Measurements from ENCODE around the gene QRSL1. TPM values are rescaled to one million over a fixed set of nuclear protein-coding genes. Genes with fewer than 3 reads are reported as not detected.

Gene QRSL1
- total and polyA plus RNA-seq, 10 of the 15 experiments (the other 5 are each of a cell fraction or from before 2014, with no cell fraction given) = 11.9 to 23.5 (median 15.5) TPM

- ChIA-PET RAD21 (ENCODE audit: unreplicated experiment) (interaction anchor here (0.9 to 2.0 kb wide), 2 partner anchors 52 to 365 kb away, joined by 3 to 7 read pairs; no protein-coding TSS in a partner anchor), POLR2A (interaction anchor here (0.7 to 1.2 kb wide), 3 partner anchors 11 to 319 kb away, joined by 3 to 4 read pairs (median 3); no protein-coding TSS in a partner anchor), CTCF (interaction anchor here (1.1 to 1.3 kb wide), 2 partner anchors 11 to 365 kb away, joined by 6 read pairs; no protein-coding TSS in a partner anchor), SMC1A (ENCODE audit: uncharacterized antibody, unreplicated experiment) (interaction anchor here (0.8 to 2.6 kb wide), 4 partner anchors 16 to 365 kb away, joined by 3 to 10 read pairs (median 4); no protein-coding TSS in a partner anchor)
- Histone ChIP-seq H3K9ac (ENCODE audit: control insufficient read depth, insufficient read depth, low read length) (no peak overlapping the region), H3K79me2 (ENCODE audit: control insufficient read depth, insufficient read depth, low read length) (no peaks in the 10 kb centered on the region), H3K27ac (ENCODE audit: control insufficient read depth, insufficient read depth) (no peak overlapping the region), H3K27me3 (replicated peaks in 1 of 2; ENCODE audit: control insufficient read depth in 2 of 2, insufficient read depth in 2 of 2, low read length in 1 of 2) (no peaks in the 10 kb centered on the region), H3K36me3 (ENCODE audit: control insufficient read depth in 2 of 2, insufficient read depth in 2 of 2, low read length in 1 of 2) (0 out of 4 replicates have a peak, but pooled peaks cover 0 to 6% of the 10 kb centered on the region in 2 experiments), H3K4me1 (ENCODE audit: control insufficient read depth, insufficient read depth, low read length) (peaks cover 4% of the 10 kb centered on the region; the same call in 1 of the 2 replicates), H3K4me3 (no peak overlapping the region), H4K20me1 (ENCODE audit: control insufficient read depth, insufficient read depth) (no peaks in the 10 kb centered on the region), H3K4me2 (ENCODE audit: control insufficient read depth, insufficient read depth) (no peak overlapping the region), H3K9me3 (replicated peaks; ENCODE audit: control insufficient read depth, insufficient read depth, low read length) (no peaks in the 10 kb centered on the region), H2AFZ (ENCODE audit: control insufficient read depth, low read depth, low read length) (no peak overlapping the region)
- FAIRE-seq = no peak
- in situ Hi-C loops (cut with MboI) (no loop called here), intact Hi-C loops (cut with micrococcal nuclease; ENCODE audit: unreplicated experiment) (no loop called here)
- ATAC-seq = no peak
- 59% methylated on average over 3 of the region's 3 CpGs for WGBS (ENCODE audit: insufficient coverage, insufficient replicate concordance, low lambda C conversion rate, missing lambda C conversion rate)
- DNase-seq (ENCODE audit: low read depth, low spot score) = no peak
- no TSS peak for BruUV-seq (replicated peaks)
- TF ChIP-seq ZNF24 (IDR thresholded peaks at IDR 0.05) (no peak), EED (IDR thresholded peaks at IDR 0.05; ENCODE audit: low read depth) (no peak), NRF1 (conservative IDR thresholded peaks at IDR 0.05; ENCODE audit: low read depth, low read length) (no peak), NR2F1 (conservative IDR thresholded peaks at IDR 0.05) (no peak), IRF4 (IDR thresholded peaks at IDR 0.05; ENCODE audit: low read depth, low read length) (no peak), ATF7 (IDR thresholded peaks at IDR 0.05; ENCODE audit: low read depth) (no peak), HDGF (IDR thresholded peaks at IDR 0.05) (no peak), ZZZ3 (IDR thresholded peaks at IDR 0.05; ENCODE audit: control insufficient read depth, insufficient read length, low read depth) (no peak), BACH1 (IDR thresholded peaks at IDR 0.05; ENCODE audit: borderline replicate concordance) (no peak), JUND (IDR thresholded peaks at IDR 0.05; ENCODE audit: low read depth, low read length) (no peak), MTA2 (IDR thresholded peaks at IDR 0.05; ENCODE audit: low read depth) (no peak), SIN3A (IDR thresholded peaks at IDR 0.05; ENCODE audit: low read depth, low read length) (no peak), SREBF1 (IDR thresholded peaks at IDR 0.05; ENCODE audit: low read length) (no peak), PBX3 (IDR thresholded peaks at IDR 0.05; ENCODE audit: insufficient replicate concordance, low read depth, low read length) (no peak), RCOR1 (conservative IDR thresholded peaks at IDR 0.05; ENCODE audit: low read depth, low read length) (no peak), TBL1XR1 (IDR thresholded peaks at IDR 0.05; ENCODE audit: low read depth, low read length) (no peak)
- TF ChIP-seq, protein P1, sequence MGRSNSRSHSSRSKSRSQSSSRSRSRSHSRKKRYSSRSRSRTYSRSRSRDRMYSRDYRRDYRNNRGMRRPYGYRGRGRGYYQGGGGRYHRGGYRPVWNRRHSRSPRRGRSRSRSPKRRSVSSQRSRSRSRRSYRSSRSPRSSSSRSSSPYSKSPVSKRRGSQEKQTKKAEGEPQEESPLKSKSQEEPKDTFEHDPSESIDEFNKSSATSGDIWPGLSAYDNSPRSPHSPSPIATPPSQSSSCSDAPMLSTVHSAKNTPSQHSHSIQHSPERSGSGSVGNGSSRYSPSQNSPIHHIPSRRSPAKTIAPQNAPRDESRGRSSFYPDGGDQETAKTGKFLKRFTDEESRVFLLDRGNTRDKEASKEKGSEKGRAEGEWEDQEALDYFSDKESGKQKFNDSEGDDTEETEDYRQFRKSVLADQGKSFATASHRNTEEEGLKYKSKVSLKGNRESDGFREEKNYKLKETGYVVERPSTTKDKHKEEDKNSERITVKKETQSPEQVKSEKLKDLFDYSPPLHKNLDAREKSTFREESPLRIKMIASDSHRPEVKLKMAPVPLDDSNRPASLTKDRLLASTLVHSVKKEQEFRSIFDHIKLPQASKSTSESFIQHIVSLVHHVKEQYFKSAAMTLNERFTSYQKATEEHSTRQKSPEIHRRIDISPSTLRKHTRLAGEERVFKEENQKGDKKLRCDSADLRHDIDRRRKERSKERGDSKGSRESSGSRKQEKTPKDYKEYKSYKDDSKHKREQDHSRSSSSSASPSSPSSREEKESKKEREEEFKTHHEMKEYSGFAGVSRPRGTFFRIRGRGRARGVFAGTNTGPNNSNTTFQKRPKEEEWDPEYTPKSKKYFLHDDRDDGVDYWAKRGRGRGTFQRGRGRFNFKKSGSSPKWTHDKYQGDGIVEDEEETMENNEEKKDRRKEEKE (IDR thresholded peaks at IDR 0.05) = no peak
- TF ChIP-seq, protein P2, sequence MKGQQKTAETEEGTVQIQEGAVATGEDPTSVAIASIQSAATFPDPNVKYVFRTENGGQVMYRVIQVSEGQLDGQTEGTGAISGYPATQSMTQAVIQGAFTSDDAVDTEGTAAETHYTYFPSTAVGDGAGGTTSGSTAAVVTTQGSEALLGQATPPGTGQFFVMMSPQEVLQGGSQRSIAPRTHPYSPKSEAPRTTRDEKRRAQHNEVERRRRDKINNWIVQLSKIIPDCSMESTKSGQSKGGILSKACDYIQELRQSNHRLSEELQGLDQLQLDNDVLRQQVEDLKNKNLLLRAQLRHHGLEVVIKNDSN (IDR thresholded peaks at IDR 0.05; ENCODE audit: borderline replicate concordance, extremely low read length, insufficient read depth, low read depth, low read length) = no peak
These were observed 14.7 kb upstream of the QRSL1 start for GRCh38 chr6:106614592-106615257.

Data from GM12878 (cell line).